ENCODE data around the gene APCDD1.

Gene APCDD1

DNA sequence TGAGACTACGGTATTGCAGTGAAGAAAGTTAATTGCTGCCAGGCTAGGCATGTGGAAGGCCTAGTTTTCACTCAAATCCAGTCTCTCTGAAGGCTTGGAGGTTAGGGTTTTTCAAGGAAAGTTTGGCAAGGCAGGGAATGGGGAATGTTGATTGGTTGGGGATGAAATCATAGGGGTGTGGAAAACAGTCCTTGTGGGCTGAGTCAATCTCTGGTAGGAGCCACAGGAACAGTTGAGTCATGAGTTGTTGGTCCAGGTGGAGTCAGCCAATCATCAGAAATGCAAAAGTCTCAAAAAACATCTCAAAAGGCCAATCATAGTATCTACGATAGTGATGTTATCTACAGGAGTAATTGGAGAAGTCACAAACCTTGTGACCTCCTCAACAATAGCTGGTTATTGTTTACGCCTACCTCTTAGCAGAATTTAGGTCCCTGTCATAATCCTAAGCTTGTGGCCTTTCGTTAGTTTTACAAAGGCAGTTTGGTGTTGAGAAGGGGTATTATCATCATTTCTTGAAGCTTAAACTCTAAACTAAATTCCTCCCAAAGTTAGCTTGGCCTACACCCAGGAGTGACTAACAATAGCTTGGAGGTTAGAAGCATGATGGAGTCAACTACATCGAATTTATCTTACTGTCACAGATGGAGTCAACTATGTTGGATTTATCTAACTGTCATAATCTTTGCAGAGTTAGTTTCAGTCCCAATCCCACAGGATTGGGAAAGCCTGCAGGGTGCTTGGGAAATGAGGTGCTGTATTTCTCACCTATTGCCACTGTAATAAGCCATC, 33.7 kb upstream of the APCDD1 start:
- Mint-ChIP-seq H3K4me1 (ENCODE audit: low read depth) (no peaks in the 10 kb centered on the region), H3K4me3 (no peak overlapping the region), H3K36me3 (ENCODE audit: low read depth) (no peaks in the 10 kb centered on the region), H3K27me3 (peaks cover 7% of the 10 kb centered on the region), H3K9me3 (no peaks in the 10 kb centered on the region), H3K27ac (no peak overlapping the region)

DNA sequence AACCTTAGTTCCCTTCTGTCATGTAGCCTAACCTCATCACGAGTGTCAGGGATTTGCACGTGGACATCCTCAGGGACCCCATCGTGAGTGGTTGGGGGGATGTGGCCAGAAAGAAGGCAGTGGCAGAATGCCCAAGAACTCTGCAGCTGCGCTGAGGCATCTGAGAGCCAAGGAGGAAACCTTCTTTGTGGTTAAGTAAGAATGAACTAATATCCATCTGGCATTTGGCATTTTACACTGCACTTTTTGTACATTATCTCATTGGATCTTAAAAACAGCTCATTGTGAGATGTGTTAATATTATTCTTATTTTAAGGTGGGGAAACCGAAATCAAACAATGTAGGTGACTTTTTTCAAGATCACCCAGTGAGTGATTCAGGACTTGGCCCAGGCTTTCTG, 32.6 kb upstream of the APCDD1 start:
- Mint-ChIP-seq H3K4me3 (no peak overlapping the region), H3K27me3 (peaks cover 7% of the 10 kb centered on the region), H3K4me1 (ENCODE audit: low read depth) (no peaks in the 10 kb centered on the region), H3K9me3 (no peaks in the 10 kb centered on the region), H3K36me3 (ENCODE audit: low read depth) (no peaks in the 10 kb centered on the region), H3K27ac (no peak overlapping the region)

DNA sequence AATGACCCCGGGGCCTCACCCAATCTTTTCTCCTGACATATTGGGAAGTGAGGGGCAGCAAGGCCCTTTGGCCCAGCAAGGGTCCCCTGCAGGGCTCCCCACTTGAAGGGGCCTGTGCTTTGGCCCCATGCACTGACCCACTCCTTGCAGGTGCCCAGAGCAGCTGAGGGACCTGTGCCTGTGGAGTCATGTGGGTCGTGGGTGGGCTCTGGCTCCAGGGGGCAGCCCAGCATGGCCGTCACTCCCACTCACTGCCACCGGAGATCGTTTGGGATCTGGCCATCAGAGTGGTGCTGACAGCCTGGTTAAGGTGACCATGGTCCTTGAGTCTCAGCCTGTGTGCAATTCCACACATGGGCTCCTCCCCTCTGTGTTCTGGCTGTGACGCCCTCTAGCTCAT, 31.7 kb upstream of the APCDD1 start:
- Mint-ChIP-seq H3K36me3 (ENCODE audit: low read depth) (no peaks in the 10 kb centered on the region), H3K9me3 (no peaks in the 10 kb centered on the region), H3K4me1 (ENCODE audit: low read depth) (no peaks in the 10 kb centered on the region), H3K4me3 (no peak overlapping the region), H3K27me3 (peaks cover 7% of the 10 kb centered on the region), H3K27ac (no peak overlapping the region)

DNA sequence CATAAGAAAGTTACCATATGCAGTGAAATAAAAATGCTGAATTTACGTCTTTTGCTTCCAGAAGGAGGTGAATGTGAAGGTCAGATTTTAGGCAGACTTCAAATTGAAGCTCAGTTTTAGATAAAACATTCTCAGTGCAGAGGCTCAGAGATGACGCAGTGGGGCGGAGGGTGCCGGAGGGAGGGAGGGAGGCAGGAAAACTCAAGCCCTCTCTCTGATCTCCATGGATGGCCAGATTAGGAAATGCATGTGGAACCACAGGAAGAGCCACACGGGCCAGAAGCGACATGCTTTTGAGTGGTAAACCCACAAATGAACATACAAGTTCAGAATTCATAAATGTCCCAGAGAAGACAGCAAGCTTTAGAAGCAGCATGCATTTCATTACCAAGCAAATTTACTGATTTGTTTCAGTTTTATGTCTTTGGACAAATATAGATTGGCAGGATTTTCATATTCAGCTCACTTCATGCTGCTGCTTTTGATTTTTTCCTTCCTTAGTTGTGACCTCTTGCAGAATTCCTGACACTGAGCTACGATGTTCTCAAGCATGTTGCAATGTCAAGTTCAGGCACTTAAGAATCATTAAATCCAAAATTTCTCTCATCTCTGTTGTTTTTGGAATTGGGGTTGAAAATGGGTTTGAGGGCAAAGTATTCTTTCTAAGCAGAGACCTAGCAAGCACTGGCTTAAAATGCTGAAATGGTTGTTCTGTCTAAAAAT, 29.7 kb upstream of the APCDD1 start:
- Mint-ChIP-seq H3K36me3 (ENCODE audit: low read depth) (no peaks in the 10 kb centered on the region), H3K27ac (no peak overlapping the region), H3K4me3 (no peak overlapping the region), H3K4me1 (ENCODE audit: low read depth) (no peaks in the 10 kb centered on the region), H3K27me3 (peaks cover 7% of the 10 kb centered on the region), H3K9me3 (no peaks in the 10 kb centered on the region)

DNA sequence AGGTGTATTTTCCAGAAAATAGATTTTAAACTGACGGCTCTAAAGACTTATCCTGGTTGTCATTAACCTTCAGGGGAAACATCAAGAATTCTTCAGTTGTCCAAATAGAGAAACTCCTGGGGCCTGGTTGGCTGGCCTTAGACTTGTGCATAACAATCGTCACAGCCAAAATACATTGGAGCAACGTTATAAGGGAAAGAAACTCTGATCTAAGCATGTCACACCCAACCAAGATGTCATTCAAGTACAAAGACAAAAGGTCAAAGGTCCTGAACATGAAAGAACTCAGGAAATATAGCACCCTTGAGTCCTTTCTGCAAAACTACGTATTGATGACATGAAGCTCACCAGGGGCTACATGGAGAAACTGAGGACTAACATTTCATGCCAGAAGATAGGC, 23.8 kb upstream of the APCDD1 start:
- Mint-ChIP-seq H3K27ac (no peak overlapping the region), H3K27me3 (no peaks in the 10 kb centered on the region), H3K36me3 (ENCODE audit: low read depth) (no peaks in the 10 kb centered on the region), H3K9me3 (no peaks in the 10 kb centered on the region), H3K4me3 (no peak overlapping the region), H3K4me1 (ENCODE audit: low read depth) (no peaks in the 10 kb centered on the region)

DNA sequence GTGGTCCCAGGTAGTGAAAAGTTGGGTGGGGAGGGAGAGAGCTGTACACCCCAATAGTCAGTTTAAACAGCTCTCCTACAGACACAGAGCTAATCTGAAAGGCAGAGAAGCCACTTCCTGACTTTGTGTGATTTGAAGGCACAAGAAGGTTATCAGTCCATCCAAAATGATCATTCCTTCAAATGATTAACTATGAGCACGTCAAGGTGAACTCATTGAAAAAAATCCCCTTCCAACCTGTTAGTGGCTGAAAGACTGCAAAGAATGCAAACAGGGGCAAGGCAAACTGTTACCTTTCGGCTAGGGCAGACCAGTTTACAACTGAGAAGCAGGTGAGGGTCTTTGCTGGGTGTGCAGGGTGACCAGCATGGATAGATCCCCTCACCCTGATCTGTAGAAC, 22.8 kb upstream of the APCDD1 start:
- no peaks in the 10 kb centered on the region for H3K4me1 Mint-ChIP-seq (ENCODE audit: low read depth)
- H3K4me3 Mint-ChIP-seq, result no peak overlapping the region

DNA sequence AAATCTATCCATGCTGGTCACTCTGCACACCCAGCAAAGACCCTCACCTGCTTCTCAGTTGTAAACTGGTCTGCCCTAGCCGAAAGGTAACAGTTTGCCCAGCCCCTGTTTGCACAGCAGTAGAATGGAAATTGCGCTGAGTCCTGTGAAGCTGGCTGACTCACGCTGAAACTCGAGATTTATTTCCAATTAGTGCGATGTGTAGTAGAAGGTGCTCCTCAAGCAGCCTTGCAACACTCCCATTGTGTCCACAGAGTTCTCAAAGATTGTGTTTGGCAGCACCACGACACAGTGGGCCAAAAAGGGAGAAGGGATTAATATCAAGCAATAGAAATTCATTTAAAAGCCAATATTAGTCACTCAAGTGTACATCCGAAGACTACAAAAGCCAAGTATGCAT, 21.7 kb upstream of the APCDD1 start:
- no peaks in the 10 kb centered on the region for H3K4me1 Mint-ChIP-seq (ENCODE audit: low read depth)
- H3K27me3 Mint-ChIP-seq, result no peaks in the 10 kb centered on the region
- H3K36me3 Mint-ChIP-seq (ENCODE audit: low read depth), result no peaks in the 10 kb centered on the region

More for the DNA sequence above, 22.8 kb upstream of the APCDD1 start:
- H3K9me3 Mint-ChIP-seq, result no peaks in the 10 kb centered on the region
- no peak overlapping the region for H3K27ac Mint-ChIP-seq
- H3K36me3 Mint-ChIP-seq (ENCODE audit: low read depth), result no peaks in the 10 kb centered on the region
- H3K27me3 Mint-ChIP-seq, result no peaks in the 10 kb centered on the region

DNA sequence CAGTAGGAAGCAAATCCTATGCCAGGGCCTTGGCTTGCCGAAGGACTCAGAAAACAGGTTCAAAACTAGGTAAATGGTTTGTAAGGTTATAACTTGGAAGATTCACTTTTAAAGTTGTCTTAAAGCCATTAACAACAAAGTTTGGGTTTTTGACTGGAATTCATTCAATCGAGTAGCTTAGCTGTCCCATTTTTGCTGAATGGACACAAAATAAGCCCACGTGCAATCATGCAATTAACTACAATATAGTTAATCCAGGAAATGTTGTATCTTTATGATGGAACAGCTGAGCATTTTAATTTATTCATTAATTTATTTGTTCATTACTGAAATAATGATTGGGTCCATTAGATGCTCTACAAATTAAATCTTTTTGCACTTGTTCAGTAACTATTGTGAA, 18.3 kb upstream of the APCDD1 start:
- no peak overlapping the region for H3K4me3 Mint-ChIP-seq
- H3K36me3 Mint-ChIP-seq (ENCODE audit: low read depth), result no peaks in the 10 kb centered on the region
- H3K27me3 Mint-ChIP-seq, result no peaks in the 10 kb centered on the region
- H3K4me1 Mint-ChIP-seq (ENCODE audit: low read depth), result no peaks in the 10 kb centered on the region
- H3K27ac Mint-ChIP-seq, result no peak overlapping the region
- no peaks in the 10 kb centered on the region for H3K9me3 Mint-ChIP-seq

More for the DNA sequence above, 21.7 kb upstream of the APCDD1 start:
- no peak overlapping the region for H3K27ac Mint-ChIP-seq
- H3K9me3 Mint-ChIP-seq, result no peaks in the 10 kb centered on the region
- no peak overlapping the region for H3K4me3 Mint-ChIP-seq

DNA sequence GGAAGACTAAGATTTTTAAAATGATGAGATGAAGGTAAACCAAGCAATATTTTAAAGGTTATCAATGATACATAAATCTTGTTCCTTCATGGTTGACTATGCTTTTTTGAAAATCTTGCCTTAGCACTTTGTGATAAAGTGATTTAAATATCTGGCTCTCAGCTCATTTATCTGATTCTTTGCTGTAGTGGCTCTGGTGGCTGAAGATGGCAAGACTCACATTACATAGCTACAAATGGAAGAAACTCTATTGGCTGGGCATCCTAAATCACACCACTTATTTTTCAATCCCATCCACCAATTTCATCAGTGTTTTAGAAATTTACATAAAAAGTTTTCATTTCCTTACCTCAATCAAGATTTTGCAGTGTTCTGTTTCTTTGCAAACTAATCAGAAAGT, 16.6 kb upstream of the APCDD1 start:
- no peak overlapping the region for H3K27ac Mint-ChIP-seq
- H3K27me3 Mint-ChIP-seq, result no peaks in the 10 kb centered on the region
- H3K4me3 Mint-ChIP-seq, result no peak overlapping the region
- no peaks in the 10 kb centered on the region for H3K4me1 Mint-ChIP-seq (ENCODE audit: low read depth)
- no peaks in the 10 kb centered on the region for H3K36me3 Mint-ChIP-seq (ENCODE audit: low read depth)
- H3K9me3 Mint-ChIP-seq, result no peaks in the 10 kb centered on the region

DNA sequence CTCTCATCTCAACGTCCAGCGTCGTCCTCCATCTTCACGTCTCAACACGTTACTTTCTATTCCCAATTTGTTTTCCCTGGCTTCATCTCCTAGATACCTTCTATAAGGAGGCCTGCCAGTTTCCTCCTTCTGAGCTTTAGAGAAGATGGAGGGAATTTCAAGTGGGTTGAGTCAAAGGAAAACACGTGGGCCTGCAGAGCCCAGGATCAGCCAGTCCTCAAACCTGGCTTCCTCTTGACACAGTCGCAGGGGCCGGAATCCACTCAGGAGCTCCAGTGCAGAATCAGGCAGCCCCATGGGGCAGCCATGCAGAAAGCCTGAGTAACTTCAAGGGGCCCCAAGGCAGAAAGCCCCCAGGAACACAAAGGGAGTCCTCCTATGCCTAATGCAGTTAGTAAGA, 14.5 kb upstream of the APCDD1 start:
- H3K27me3 Mint-ChIP-seq, result no peaks in the 10 kb centered on the region
- H3K4me1 Mint-ChIP-seq (ENCODE audit: low read depth), result no peaks in the 10 kb centered on the region
- no peaks in the 10 kb centered on the region for H3K9me3 Mint-ChIP-seq
- H3K36me3 Mint-ChIP-seq (ENCODE audit: low read depth), result no peaks in the 10 kb centered on the region
- H3K4me3 Mint-ChIP-seq, result no peak overlapping the region
- H3K27ac Mint-ChIP-seq, result no peak overlapping the region

DNA sequence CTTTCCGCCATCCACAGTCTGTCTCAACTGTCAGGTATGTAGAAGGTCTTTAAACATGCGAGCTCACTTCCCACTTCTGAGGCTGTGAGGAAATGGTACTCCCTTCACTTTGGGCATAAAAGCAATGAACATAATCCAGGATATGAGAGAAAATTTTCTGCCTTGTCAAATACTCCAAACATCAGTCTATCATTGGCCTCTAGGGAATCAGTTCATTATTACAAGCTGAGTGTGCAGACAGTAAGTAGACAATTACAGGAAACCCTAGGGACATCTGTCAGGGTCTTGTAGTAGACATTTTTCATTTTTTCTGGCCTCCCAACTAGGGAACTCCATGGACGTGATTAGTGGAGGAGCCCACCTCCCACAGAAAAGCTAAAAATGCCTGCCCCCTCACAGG, 13.6 kb upstream of the APCDD1 start:
- no peaks in the 10 kb centered on the region for H3K4me1 Mint-ChIP-seq (ENCODE audit: low read depth)
- H3K4me3 Mint-ChIP-seq, result no peak overlapping the region
- peaks cover 4% of the 10 kb centered on the region for H3K27me3 Mint-ChIP-seq
- H3K27ac Mint-ChIP-seq, result no peak overlapping the region
- H3K36me3 Mint-ChIP-seq (ENCODE audit: low read depth), result no peaks in the 10 kb centered on the region
- H3K9me3 Mint-ChIP-seq, result no peaks in the 10 kb centered on the region

DNA sequence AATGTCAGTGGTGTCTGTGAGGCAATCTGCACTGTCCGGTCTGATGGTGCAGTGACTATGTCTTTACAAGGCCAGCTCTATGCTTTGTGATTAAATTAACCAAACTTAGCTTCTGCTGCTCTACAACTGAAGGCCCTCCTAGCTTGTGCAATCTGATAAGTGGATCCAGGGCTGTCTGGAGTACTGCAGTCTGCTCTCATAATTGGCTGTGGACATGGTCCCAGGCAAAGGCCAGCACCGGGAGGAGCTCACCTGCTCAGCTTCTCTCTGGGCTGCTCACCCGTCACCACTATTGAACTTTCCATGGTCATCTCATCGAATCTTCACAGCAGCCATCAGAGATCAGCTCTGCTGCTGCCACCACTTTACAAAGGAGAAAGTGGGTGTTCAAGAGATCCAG, 13.0 kb upstream of the APCDD1 start:
- Mint-ChIP-seq H3K27ac (no peak overlapping the region), H3K4me3 (no peak overlapping the region), H3K9me3 (no peaks in the 10 kb centered on the region), H3K36me3 (ENCODE audit: low read depth) (no peaks in the 10 kb centered on the region), H3K27me3 (peaks cover 4% of the 10 kb centered on the region), H3K4me1 (ENCODE audit: low read depth) (no peaks in the 10 kb centered on the region)

DNA sequence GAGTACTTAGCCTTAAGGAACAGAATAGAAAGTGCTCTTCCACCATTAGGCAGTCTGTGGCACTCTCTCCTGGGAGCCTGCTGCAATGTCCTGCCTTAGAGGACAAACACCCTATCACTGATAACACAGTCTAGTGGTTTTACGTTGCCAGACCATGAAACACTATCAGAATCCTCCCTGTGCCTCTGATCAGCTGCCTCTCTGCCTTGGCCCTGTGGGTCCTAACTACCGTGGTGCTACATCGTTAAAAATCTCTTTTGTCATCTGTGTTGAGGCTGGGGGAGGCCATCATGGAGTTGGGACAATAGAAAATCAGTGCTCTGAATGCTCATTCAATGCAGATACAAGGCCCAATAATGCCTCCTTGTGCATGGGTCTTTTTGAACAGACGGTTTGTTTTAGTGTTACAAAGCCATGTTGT, 11.9 kb upstream of the APCDD1 start:
- Mint-ChIP-seq H3K27ac (no peak overlapping the region), H3K4me3 (no peak overlapping the region), H3K4me1 (ENCODE audit: low read depth) (no peaks in the 10 kb centered on the region), H3K36me3 (ENCODE audit: low read depth) (no peaks in the 10 kb centered on the region), H3K27me3 (peaks cover 7% of the 10 kb centered on the region), H3K9me3 (no peaks in the 10 kb centered on the region)

DNA sequence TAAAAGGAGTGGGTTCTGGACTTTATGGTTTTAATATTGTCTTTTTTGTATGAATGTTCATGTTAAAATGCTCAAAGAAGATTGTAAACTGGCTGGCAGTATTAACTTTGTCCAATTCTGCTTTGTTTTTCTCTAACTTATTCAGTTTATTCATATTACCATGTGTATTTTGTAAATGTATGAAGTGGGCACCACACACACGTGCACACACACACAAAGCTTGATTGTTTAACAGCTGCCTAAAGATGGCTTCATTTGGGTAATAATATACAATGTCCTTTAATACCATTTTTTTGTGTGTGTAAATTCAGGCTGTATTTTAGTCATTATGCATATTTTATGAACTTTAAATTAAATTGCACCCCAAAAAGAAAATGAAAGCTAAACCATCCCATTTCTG, 11.4 kb upstream of the APCDD1 start:
- no peak overlapping the region for H3K27ac Mint-ChIP-seq
- H3K4me3 Mint-ChIP-seq, result no peak overlapping the region
- H3K36me3 Mint-ChIP-seq (ENCODE audit: low read depth), result no peaks in the 10 kb centered on the region
- no peaks in the 10 kb centered on the region for H3K9me3 Mint-ChIP-seq
- H3K27me3 Mint-ChIP-seq, result peaks cover 8% of the 10 kb centered on the region
- H3K4me1 Mint-ChIP-seq (ENCODE audit: low read depth), result no peaks in the 10 kb centered on the region

DNA sequence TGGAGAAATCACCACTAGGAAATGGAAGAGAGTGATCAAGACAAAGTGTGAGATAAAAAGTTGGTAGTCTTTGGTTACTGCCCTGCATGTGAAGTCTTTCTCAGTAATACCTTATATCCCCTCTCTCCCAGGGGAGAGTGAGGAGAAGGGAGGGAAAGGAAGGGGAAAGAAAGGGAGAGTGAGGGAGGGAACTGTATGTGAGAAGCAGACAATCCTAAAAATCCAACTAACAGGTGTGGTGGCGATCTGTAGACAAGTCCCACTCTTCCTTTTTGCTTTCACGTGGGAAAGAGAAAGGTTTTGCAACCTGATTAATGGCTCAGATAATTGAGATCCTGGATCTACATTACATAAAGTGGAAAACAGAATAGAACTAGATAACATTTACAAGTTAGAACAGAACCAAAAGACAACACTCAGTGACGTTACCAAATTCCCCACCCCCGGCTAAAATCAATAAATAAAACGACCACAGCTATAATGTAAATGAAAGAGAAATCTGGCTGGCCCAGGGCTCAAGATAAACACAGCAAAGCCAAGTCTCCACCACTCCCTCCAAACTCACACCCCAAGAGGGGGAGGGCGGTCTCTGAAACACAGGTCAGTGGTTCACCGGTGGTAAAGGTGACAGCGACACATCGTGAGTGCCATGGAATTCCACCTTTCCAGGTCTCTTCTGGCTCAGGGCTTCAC, 10.0 kb upstream of the APCDD1 start:
- Mint-ChIP-seq H3K4me1 (ENCODE audit: low read depth) (no peaks in the 10 kb centered on the region), H3K36me3 (ENCODE audit: low read depth) (no peaks in the 10 kb centered on the region), H3K27me3 (peaks cover 8% of the 10 kb centered on the region), H3K27ac (no peak overlapping the region), H3K4me3 (no peak overlapping the region), H3K9me3 (no peaks in the 10 kb centered on the region)

Data from stimulated activated naive CD8-positive, alpha-beta T cell treated with anti-CD3 and anti-CD28 coated beads, Interleukin-15, Interleukin-2, amounts not matched to agents 100 ng/mL and 50 ng/mL, for 24 hours (primary cell).